OCI-LY7 (cell line): ENCODE measurements around the gene DNASE2. TPM values are rescaled to one million over a fixed set of nuclear protein-coding genes. Genes with fewer than 3 reads are reported as not detected.

Experiments
- BruUV-seq: library from RNA; stranded (reverse); fragments of 400-500 nt; replicated peaks from 2 replicates; lab custom pipeline; 2021; lab: Mats Ljungman, UMichigan
- CTCF ChIA-PET: fragments of 300-600 bp; sonication (Branson Sonifier 250); formaldehyde crosslinking; loops from one replicate; lab custom pipeline; 2022; ENCODE audit warnings: antibody characterized with exemption; ENCODE audit not compliant: unreplicated experiment; lab: Charles Lee
- POLR2A ChIA-PET: fragments of 300-600 bp; sonication (Branson Sonifier 250); formaldehyde crosslinking; loops from one replicate; lab custom pipeline; 2022; ENCODE audit warnings: antibody characterized with exemption; lab: Charles Lee
- DNase-seq: peaks from one replicate; pipeline ENCODE4 v3.0.0-alpha.2; 2015; ENCODE audit warnings: low spot score
- H2AFZ ChIP-seq: fragments of 200-600 bp; sonication (generic), shearing (Covaris generic); 2 replicates; pipeline ENCODE4 v1.6.1; 2014; ENCODE audit warnings: mild to moderate bottlenecking, antibody characterized with exemption, low read length, moderate library complexity
- H3K27ac ChIP-seq: fragments of 200-600 bp; sonication (generic); 2 replicates; pipeline ENCODE4 v1.5.1; 2014; ENCODE audit warnings: mixed run types, low read depth, mild to moderate bottlenecking, moderate library complexity, low read length, inconsistent platforms; ENCODE audit not compliant: poor library complexity, severe bottlenecking
- H3K36me3 ChIP-seq: fragments of 200-600 bp; sonication (generic); 2 replicates; pipeline ENCODE4 v1.6.1; 2014; ENCODE audit warnings: mild to moderate bottlenecking, antibody characterized with exemption, low read length, moderate library complexity, mixed read lengths; ENCODE audit not compliant: insufficient read depth
- H3K4me1 ChIP-seq: fragments of 200-600 bp; sonication (generic); 2 replicates; pipeline ENCODE4 v1.5.1; 2014; ENCODE audit warnings: mild to moderate bottlenecking, low read length; ENCODE audit not compliant: insufficient read depth, poor library complexity, severe bottlenecking
- H3K4me2 ChIP-seq: fragments of 200-600 bp; sonication (generic); 2 replicates; pipeline ENCODE4 v1.6.1; 2014; ENCODE audit warnings: mild to moderate bottlenecking, low read length
- H3K4me3 ChIP-seq: fragments of 200-600 bp; sonication (generic); 2 replicates; pipeline ENCODE4 v1.5.1; 2014; ENCODE audit warnings: mild to moderate bottlenecking, low read depth, low read length; ENCODE audit not compliant: poor library complexity, severe bottlenecking
- H3K79me2 ChIP-seq: fragments of 200-600 bp; sonication (generic); 2 replicates; pipeline ENCODE4 v1.6.1; 2016; ENCODE audit warnings: low read depth, mild to moderate bottlenecking, low read length, moderate library complexity, mixed read lengths; ENCODE audit not compliant: insufficient read depth
- H3K9me2 ChIP-seq: fragments of 200-600 bp; sonication (generic); 2 replicates; pipeline ENCODE4 v1.6.1; 2016; ENCODE audit warnings: mild to moderate bottlenecking, low read length, mixed read lengths; ENCODE audit not compliant: insufficient read depth
- H3K9me3 ChIP-seq: fragments of 200-600 bp; sonication (generic); 2 replicates; pipeline ENCODE4 v1.6.1; 2014; ENCODE audit warnings: mild to moderate bottlenecking, mixed run types, low read length, mixed read lengths
- H4K20me1 ChIP-seq: fragments of 200-600 bp; sonication (generic); 2 replicates; pipeline ENCODE4 v1.6.1; 2014; ENCODE audit warnings: mild to moderate bottlenecking, antibody characterized with exemption, low read length, moderate library complexity, mixed read lengths; ENCODE audit not compliant: insufficient read depth
- EZH2phosphoT487 ChIP-seq: fragments of 200-600 bp; sonication (generic); IDR thresholded peaks from 2 replicates; pipeline ENCODE4 v1.6.1; 2018; ENCODE audit warnings: low read depth, borderline replicate concordance, mild to moderate bottlenecking, mixed run types, antibody characterized with exemption, low read length, moderate library complexity, mixed read lengths
- intact Hi-C: fragments of 100-400 bp; cut with micrococcal nuclease; formaldehyde crosslinking; loops from one replicate; pipeline ENCODE4 v1.10.0; 2022; ENCODE audit not compliant: unreplicated experiment
- total RNA-seq, 2 experiments: library from RNA; depleted of rRNA in 1 of 2; stranded (reverse); fragments of >200 nt in 1 of 2; shearing (Covaris generic) in 1 of 2; gene quantifications; 2 replicates each; pipeline ENCODE4 v1.2.3, GENCODE V29; 2014 to 2022
- TF ChIP-seq, protein P1 (sequence below): fragments of 200-600 bp; sonication (generic); conservative IDR thresholded peaks from 2 replicates; pipeline ENCODE4 v1.5.1; 2014; ENCODE audit warnings: mild to moderate bottlenecking, antibody characterized with exemption, low read length, moderate library complexity, mixed read lengths

Gene DNASE2
- total RNA-seq, 2 experiments from 2014 or later = 32.4 to 33.7 TPM

- Histone ChIP-seq H4K20me1 (no peaks in the 10 kb centered on the region), H3K9me3 (no peaks in the 10 kb centered on the region), H2AFZ (no peak overlapping the region), H3K79me2 (no peaks in the 10 kb centered on the region), H3K4me1 (peaks cover 26% of the 10 kb centered on the region), H3K9me2 (no peaks in the 10 kb centered on the region), H3K4me3 (no peak overlapping the region), H3K27ac (no peak overlapping the region), H3K36me3 (peaks cover 12% of the 10 kb centered on the region), H3K4me2 (no peak overlapping the region)
- no TSS peak for BruUV-seq
- ChIA-PET POLR2A (no interaction called here), CTCF (no interaction called here)
- TF ChIP-seq, protein P1, sequence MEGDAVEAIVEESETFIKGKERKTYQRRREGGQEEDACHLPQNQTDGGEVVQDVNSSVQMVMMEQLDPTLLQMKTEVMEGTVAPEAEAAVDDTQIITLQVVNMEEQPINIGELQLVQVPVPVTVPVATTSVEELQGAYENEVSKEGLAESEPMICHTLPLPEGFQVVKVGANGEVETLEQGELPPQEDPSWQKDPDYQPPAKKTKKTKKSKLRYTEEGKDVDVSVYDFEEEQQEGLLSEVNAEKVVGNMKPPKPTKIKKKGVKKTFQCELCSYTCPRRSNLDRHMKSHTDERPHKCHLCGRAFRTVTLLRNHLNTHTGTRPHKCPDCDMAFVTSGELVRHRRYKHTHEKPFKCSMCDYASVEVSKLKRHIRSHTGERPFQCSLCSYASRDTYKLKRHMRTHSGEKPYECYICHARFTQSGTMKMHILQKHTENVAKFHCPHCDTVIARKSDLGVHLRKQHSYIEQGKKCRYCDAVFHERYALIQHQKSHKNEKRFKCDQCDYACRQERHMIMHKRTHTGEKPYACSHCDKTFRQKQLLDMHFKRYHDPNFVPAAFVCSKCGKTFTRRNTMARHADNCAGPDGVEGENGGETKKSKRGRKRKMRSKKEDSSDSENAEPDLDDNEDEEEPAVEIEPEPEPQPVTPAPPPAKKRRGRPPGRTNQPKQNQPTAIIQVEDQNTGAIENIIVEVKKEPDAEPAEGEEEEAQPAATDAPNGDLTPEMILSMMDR = no peak
- no peak for TF ChIP-seq EZH2phosphoT487
- intact Hi-C loops = no loop called here
- no peak for DNase-seq
These were observed 37.1 kb downstream of the DNASE2 start for GRCh38 chr19:12843999-12844732.

DNA sequence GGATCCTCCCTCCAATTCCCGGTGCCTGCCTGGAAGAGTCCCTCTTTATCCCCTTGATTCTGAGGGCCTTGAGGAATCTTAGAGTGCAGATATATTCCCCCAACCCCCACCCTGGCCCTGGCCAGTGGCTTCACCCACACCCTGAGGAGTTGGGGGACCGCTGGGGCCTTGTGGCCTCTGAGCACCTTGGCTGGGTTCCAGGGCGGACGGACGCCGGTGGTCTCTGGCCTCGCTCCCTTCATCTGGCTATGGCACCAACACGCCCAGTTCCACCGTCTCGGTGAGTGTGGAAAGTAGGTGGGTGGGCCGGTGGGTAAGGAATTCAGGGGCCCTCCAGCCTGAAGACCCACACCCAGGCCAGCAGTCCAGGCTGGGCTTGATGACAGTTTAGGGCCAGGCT is 37.9 kb downstream of the DNASE2 start:
- no peak overlapping the region for H3K4me2 ChIP-seq
- H3K4me3 ChIP-seq = no peak overlapping the region
- H3K36me3 ChIP-seq = peaks cover 12% of the 10 kb centered on the region
- TF ChIP-seq, protein P1 = no peak
- no peak for TF ChIP-seq EZH2phosphoT487
- H3K9me2 ChIP-seq = no peaks in the 10 kb centered on the region
- DNase-seq = no peak
- H3K79me2 ChIP-seq = no peaks in the 10 kb centered on the region
- ChIA-PET CTCF (no interaction called here), POLR2A (no interaction called here)
- no TSS peak for BruUV-seq
- peaks cover 32% of the 10 kb centered on the region for H3K4me1 ChIP-seq
- H3K27ac ChIP-seq = no peak overlapping the region
- H3K9me3 ChIP-seq = no peaks in the 10 kb centered on the region
- H4K20me1 ChIP-seq = no peaks in the 10 kb centered on the region
- intact Hi-C loops = no loop called here
- H2AFZ ChIP-seq = no peak overlapping the region

DNA sequence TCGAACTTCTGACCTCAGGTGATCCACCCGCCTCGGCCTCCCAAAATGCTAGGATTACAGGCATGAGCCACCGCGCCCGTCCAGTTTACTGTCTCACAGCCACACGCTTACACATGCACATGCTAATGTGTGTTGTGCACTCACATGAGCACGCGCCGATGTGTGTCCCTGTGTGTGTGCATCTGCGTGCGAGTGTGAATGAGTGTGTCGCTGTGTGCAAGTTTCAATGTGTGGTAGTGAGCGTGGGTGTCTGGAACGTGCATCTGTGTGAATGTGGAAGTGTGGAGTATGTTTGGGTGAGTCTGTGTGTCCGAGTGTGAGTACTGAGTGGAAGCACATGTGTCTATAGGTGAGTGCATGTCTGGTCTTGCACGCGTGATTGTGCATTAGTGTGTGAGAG is 38.7 kb downstream of the DNASE2 start:
- Histone ChIP-seq H3K9me2 (no peaks in the 10 kb centered on the region), H4K20me1 (no peaks in the 10 kb centered on the region), H3K27ac (no peak overlapping the region), H3K9me3 (no peaks in the 10 kb centered on the region), H2AFZ (no peak overlapping the region), H3K4me1 (peaks cover 38% of the 10 kb centered on the region), H3K79me2 (no peaks in the 10 kb centered on the region), H3K4me3 (no peak overlapping the region), H3K36me3 (peaks cover 6% of the 10 kb centered on the region; the same call in 1 of the 2 replicates), H3K4me2 (no peak overlapping the region)
- ChIA-PET POLR2A (no interaction called here), CTCF (no interaction called here)
- TF ChIP-seq, protein P1 = no peak
- TF ChIP-seq EZH2phosphoT487 = no peak
- BruUV-seq = no TSS peak
- no peak for DNase-seq
- intact Hi-C loops = no loop called here
